ENCODE measurements around the gene P2RY11.

P2RY11 gene

DNA sequence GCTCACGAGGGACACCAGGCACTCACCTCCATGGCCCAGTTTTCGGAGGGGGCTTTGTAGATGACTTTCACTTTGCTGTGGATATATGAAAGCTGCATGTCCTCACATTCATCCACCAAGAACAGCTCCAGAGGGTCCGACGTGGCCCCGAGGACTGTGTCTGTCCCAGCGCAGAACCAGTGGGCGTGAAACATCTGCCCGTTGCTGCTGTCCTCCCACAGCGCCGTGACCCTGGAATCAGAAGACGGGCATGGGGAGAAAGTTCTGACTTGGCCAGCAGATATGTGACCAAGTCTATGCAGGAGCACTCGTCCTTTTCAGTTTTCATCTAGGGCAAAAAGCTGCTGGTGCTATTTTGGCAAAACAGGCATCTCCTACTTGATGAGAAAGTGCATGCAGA, 37.9 kb downstream of the P2RY11 start:
- Histone ChIP-seq H3K4me3 (ENCODE audit: low read depth, low read length) (no peak overlapping the region), H3K36me3 (replicated peaks) (peaks cover 70% of the 10 kb centered on the region), H3K27me3 (replicated peaks) (no peaks in the 10 kb centered on the region), H3K27ac (no peak overlapping the region)
- TF ChIP-seq, protein P1, sequence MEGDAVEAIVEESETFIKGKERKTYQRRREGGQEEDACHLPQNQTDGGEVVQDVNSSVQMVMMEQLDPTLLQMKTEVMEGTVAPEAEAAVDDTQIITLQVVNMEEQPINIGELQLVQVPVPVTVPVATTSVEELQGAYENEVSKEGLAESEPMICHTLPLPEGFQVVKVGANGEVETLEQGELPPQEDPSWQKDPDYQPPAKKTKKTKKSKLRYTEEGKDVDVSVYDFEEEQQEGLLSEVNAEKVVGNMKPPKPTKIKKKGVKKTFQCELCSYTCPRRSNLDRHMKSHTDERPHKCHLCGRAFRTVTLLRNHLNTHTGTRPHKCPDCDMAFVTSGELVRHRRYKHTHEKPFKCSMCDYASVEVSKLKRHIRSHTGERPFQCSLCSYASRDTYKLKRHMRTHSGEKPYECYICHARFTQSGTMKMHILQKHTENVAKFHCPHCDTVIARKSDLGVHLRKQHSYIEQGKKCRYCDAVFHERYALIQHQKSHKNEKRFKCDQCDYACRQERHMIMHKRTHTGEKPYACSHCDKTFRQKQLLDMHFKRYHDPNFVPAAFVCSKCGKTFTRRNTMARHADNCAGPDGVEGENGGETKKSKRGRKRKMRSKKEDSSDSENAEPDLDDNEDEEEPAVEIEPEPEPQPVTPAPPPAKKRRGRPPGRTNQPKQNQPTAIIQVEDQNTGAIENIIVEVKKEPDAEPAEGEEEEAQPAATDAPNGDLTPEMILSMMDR (IDR thresholded peaks at IDR 0.05; ENCODE audit: low read depth, low read length, missing control alignments) = no peak
- in situ Hi-C loops (cut with HindIII; ENCODE audit: low pct_ligation_motif_present, low sequenced_read_pairs) = no loop called here
- DNase-seq = no peak

DNA sequence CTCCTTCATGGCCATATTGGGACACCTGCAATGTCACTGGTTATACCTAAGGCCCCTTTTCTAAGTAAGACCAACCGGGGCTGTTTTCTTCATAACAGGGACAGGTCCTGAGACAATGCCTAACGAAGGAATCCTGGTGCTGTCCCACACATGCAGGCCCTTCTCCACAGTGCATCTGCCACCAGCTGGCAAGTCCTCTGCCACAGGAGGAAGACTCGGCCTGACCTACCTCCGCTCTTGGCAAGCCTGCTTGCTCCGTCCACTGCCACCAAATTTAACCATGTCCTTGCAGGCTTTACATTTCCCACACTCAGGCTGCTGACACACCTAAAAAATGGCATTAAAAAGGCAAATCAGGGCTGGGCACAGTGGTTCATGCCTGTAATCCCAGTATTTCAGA, 40.0 kb downstream of the P2RY11 start:
- DNase-seq = no peak
- TF ChIP-seq, protein P1 (IDR thresholded peaks at IDR 0.05; ENCODE audit: low read depth, low read length, missing control alignments) = no peak
- no peaks in the 10 kb centered on the region for H3K27me3 ChIP-seq (replicated peaks)
- H3K36me3 ChIP-seq (replicated peaks) = peaks cover 65% of the 10 kb centered on the region
- no peak overlapping the region for H3K4me3 ChIP-seq (ENCODE audit: low read depth, low read length)
- in situ Hi-C loops (cut with HindIII; ENCODE audit: low pct_ligation_motif_present, low sequenced_read_pairs) = no loop called here
- H3K27ac ChIP-seq = no peak overlapping the region

DNA sequence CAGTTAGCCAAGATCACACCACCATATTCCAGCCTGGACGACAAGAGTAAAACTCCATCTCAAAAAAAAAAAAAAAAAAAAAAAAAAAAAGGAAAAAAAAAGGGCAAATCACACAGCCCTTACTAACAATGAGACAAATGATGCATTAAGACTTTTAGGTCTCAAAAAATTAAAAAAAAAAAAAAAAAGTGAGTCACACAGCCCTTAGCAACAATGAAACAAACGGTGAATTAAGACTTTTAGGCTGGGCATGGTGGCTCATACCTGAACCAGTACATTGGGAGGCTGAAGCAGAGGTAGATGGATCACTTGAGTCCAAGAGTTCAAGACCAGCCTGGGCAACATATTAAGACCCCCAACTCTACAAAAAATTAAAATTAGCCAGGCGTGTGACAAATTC, 40.6 kb downstream of the P2RY11 start:
- Histone ChIP-seq H3K27ac (no peak overlapping the region), H3K27me3 (replicated peaks) (no peaks in the 10 kb centered on the region), H3K4me3 (ENCODE audit: low read depth, low read length) (no peak overlapping the region), H3K36me3 (replicated peaks) (peaks cover 71% of the 10 kb centered on the region)
- TF ChIP-seq, protein P1 (IDR thresholded peaks at IDR 0.05; ENCODE audit: low read depth, low read length, missing control alignments) = no peak
- DNase-seq = no peak
- in situ Hi-C loops (cut with HindIII; ENCODE audit: low pct_ligation_motif_present, low sequenced_read_pairs) = no loop called here

DNA sequence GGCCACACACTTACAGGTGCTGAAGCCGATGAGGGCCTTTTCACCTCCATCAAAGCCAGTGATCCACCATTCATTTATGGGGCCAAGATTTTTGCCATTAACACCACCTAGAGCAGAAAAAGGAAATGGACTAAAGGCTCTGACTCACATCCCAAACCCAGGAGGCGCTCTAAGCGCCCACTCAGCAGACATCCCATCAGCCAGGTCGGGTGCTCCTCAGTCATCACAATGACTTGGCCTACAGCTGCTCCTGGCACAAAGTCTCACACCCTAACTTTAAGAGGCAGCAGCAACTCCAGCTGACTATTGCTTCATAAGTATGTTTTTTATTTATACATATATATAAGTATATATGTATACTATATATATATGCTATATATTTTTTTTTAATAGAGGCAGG, 44.3 kb downstream of the P2RY11 start:
- H3K36me3 ChIP-seq (replicated peaks) = peaks cover 81% of the 10 kb centered on the region
- H3K27ac ChIP-seq = no peak overlapping the region
- no peaks in the 10 kb centered on the region for H3K27me3 ChIP-seq (replicated peaks)
- no peak overlapping the region for H3K4me3 ChIP-seq (ENCODE audit: low read depth, low read length)
- no peak for DNase-seq
- TF ChIP-seq, protein P1 (IDR thresholded peaks at IDR 0.05; ENCODE audit: low read depth, low read length, missing control alignments) = no peak
- in situ Hi-C loops (cut with HindIII; ENCODE audit: low pct_ligation_motif_present, low sequenced_read_pairs) = no loop called here

DNA sequence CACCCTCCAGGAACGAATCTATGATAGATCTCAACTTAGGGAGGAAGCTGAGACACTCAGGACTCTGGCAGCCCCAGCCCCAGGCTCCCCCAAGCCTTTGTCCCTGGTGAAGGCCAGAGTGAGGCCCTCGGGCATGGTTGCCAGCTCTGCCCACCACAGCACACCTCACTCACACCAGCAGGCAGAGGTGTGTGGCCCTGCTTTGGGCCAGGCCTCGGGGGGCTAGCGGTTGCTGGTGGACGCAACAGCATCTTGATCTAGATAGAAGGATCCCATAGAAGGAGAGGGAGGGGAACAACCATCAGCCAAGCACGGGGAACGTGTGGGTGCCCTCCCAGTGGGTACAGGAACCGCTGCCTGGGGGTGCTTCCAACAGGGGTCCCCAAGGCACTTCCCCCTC, 46.6 kb downstream of the P2RY11 start:
- Histone ChIP-seq H3K27me3 (replicated peaks) (no peaks in the 10 kb centered on the region), H3K27ac (no peak overlapping the region), H3K4me3 (ENCODE audit: low read depth, low read length) (no peak overlapping the region), H3K36me3 (replicated peaks) (peaks cover 72% of the 10 kb centered on the region)
- in situ Hi-C loops (cut with HindIII; ENCODE audit: low pct_ligation_motif_present, low sequenced_read_pairs) = no loop called here
- DNase-seq = no peak
- TF ChIP-seq, protein P1 (IDR thresholded peaks at IDR 0.05; ENCODE audit: low read depth, low read length, missing control alignments) = no peak

DNA sequence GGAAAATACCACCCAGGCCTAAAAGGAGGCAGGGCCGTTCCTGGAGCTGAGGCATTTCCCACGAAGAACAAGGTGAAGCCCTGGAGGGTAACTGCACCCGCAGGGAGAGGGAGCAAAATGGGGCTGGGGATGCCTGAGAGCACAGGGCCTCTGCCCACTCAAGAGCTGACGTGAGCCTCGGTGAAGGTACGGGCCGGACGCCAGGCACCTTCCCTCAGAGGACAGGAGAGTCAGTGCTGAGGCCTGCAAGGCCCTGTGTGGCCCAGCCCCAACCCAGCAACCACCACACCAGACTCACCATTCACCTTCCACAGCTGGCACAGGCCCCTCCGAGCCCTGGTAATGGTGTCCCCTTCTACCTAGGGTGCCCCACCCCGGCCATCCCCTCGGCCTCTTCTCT, 47.0 kb downstream of the P2RY11 start:
- in situ Hi-C loops (cut with HindIII; ENCODE audit: low pct_ligation_motif_present, low sequenced_read_pairs) = no loop called here
- H3K27me3 ChIP-seq (replicated peaks) = no peaks in the 10 kb centered on the region
- peaks cover 74% of the 10 kb centered on the region for H3K36me3 ChIP-seq (replicated peaks)
- H3K4me3 ChIP-seq (ENCODE audit: low read depth, low read length) = no peak overlapping the region
- H3K27ac ChIP-seq = no peak overlapping the region
- TF ChIP-seq, protein P1 (IDR thresholded peaks at IDR 0.05; ENCODE audit: low read depth, low read length, missing control alignments) = no peak
- no peak for DNase-seq

All from brain microvascular endothelial cell (primary cell).